Measurements from ENCODE around the gene NDUFA11.

NDUFA11 gene

GRCh38 chr19:5926641-5927440 lies 23.3 kb upstream of the NDUFA11 start:
- TF ChIP-seq, protein P1, sequence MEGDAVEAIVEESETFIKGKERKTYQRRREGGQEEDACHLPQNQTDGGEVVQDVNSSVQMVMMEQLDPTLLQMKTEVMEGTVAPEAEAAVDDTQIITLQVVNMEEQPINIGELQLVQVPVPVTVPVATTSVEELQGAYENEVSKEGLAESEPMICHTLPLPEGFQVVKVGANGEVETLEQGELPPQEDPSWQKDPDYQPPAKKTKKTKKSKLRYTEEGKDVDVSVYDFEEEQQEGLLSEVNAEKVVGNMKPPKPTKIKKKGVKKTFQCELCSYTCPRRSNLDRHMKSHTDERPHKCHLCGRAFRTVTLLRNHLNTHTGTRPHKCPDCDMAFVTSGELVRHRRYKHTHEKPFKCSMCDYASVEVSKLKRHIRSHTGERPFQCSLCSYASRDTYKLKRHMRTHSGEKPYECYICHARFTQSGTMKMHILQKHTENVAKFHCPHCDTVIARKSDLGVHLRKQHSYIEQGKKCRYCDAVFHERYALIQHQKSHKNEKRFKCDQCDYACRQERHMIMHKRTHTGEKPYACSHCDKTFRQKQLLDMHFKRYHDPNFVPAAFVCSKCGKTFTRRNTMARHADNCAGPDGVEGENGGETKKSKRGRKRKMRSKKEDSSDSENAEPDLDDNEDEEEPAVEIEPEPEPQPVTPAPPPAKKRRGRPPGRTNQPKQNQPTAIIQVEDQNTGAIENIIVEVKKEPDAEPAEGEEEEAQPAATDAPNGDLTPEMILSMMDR (IDR thresholded peaks at IDR 0.05; ENCODE audit: low read depth, low read length, missing control alignments), result no peak
- no peak overlapping the region for H3K4me3 ChIP-seq (ENCODE audit: low read depth, low read length)
- DNase-seq (ENCODE audit: low read depth), result no peak

DNA sequence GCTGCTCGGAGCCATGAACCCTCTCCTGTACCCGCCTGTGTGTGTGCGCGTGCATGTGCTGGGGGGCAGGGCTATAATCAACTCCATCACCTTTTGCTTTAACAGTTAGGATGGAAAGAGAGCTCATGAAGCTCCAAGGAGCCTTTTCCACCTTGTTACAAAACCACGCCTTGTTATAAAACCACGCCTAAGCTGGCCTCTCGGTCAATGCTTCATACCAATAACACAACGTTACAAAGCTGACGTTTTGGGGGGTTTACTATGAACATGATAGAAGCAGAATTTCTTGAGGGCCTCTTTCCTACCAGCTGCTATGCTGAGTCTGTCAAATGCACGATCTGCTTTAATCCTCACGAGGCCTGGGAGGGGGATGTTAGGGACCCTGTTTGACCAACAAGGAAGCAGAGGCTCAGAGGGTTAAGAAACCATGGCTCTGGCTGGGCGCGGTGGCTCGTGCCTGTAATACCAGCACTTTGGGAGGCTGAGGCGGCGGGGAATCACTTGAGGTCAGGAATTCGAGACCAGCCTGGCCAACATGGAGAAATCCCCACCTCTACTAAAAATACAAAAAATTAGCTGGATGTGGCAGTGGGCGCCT lies 22.3 kb upstream of the NDUFA11 start:
- no peak overlapping the region for H3K4me3 ChIP-seq (ENCODE audit: low read depth, low read length)
- DNase-seq (ENCODE audit: low read depth), result no peak
- TF ChIP-seq, protein P1 (IDR thresholded peaks at IDR 0.05; ENCODE audit: low read depth, low read length, missing control alignments), result no peak

DNA sequence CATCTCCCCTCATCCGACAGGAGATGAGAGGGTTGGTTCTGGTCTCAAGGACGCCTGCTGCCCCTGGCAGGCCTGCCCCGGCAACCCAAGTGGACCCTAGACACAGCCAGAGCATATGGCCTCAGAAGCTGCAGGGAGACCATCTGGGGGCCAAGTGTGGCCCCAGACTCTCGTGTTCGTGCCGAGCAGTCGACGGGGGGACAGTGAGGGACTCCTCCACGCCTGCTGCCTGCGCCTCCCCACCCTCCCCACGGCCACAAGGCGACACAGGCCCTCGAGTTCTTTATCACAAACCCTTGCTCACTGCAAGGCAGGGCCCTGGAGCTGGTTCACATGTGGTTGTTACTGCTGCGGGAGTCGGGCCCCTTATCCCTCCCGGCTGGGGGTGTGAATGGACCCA lies 19.8 kb upstream of the NDUFA11 start:
- no peak for DNase-seq (ENCODE audit: low read depth)
- TF ChIP-seq, protein P1 (IDR thresholded peaks at IDR 0.05; ENCODE audit: low read depth, low read length, missing control alignments), result no peak
- no peak overlapping the region for H3K4me3 ChIP-seq (ENCODE audit: low read depth, low read length)

- DNase-seq (ENCODE audit: low read depth), result no peak
- TF ChIP-seq, protein P1 (IDR thresholded peaks at IDR 0.05; ENCODE audit: low read depth, low read length, missing control alignments), result no peak
- no peak overlapping the region for H3K4me3 ChIP-seq (ENCODE audit: low read depth, low read length)
Measured at GRCh38 chr19:5922161-5922545, 18.6 kb upstream of the NDUFA11 start.

- H3K4me3 ChIP-seq (ENCODE audit: low read depth, low read length), result no peak overlapping the region
- no peak for DNase-seq (ENCODE audit: low read depth)
- TF ChIP-seq, protein P1 (IDR thresholded peaks at IDR 0.05; ENCODE audit: low read depth, low read length, missing control alignments), result no peak
Measured at GRCh38 chr19:5921516-5922160, 18.0 kb upstream of the NDUFA11 start.

- H3K4me3 ChIP-seq (ENCODE audit: low read depth, low read length), result no peak overlapping the region
- no peak for DNase-seq (ENCODE audit: low read depth)
- TF ChIP-seq, protein P1 (IDR thresholded peaks at IDR 0.05; ENCODE audit: low read depth, low read length, missing control alignments), result no peak
Measured at GRCh38 chr19:5918463-5919079, 15.0 kb upstream of the NDUFA11 start.

All from GM12864 (cell line).